C1 segment of cervical spinal cord (tissue), 14 donors: Measurements from ENCODE around the gene ZNF440.

Source experiments
- DNase-seq, 14 donors: peaks; one replicate each; lab custom pipeline; 2025; lab: John Stamatoyannopoulos, UW

Gene ZNF440

GRCh38 chr19:11882606-11883005, 68.5 kb downstream of the ZNF440 start:
- no peak for DNase-seq
